Ovary (tissue), 9 donors: Measurements from ENCODE around the gene PGGHG. TPM values are rescaled to one million over a fixed set of nuclear protein-coding genes. Genes with fewer than 3 reads are reported as not detected.

Experiments used
- DNase-seq, 5 donors: peaks; one replicate each; pipeline ENCODE4 v3.0.0-alpha.2; 2019 to 2020
- H3K27ac ChIP-seq, 2 donors: fragments of 200-600 bp; one replicate each; pipeline versions ENCODE4 v1.5.1 to v1.8.0; 2019 to 2022
- H3K27me3 ChIP-seq: fragments of 200-600 bp; one replicate; pipeline ENCODE4 v1.8.0; 2022
- H3K36me3 ChIP-seq: fragments of 200-600 bp; sonication (generic); one replicate; pipeline ENCODE4 v1.5.1; 2019
- H3K4me1 ChIP-seq: one replicate; pipeline ENCODE4 v1.8.1; 2013; ENCODE audit warnings: mild to moderate bottlenecking, moderate library complexity; ENCODE audit not compliant: insufficient read depth
- H3K4me3 ChIP-seq: fragments of 200-600 bp; sonication (generic); one replicate; pipeline ENCODE4 v1.5.1; 2017
- H3K9me3 ChIP-seq, 2 donors: fragments of 200-600 bp in 1 of 2; sonication (generic) in 1 of 2; one replicate each; pipeline versions ENCODE4 v1.5.1 to v1.8.1; 2013 to 2019; ENCODE audit warnings: mild to moderate bottlenecking in 1 of 2, moderate library complexity in 1 of 2
- CTCF ChIP-seq, 3 donors: fragments of 450-650 bp in 2 of 3; fragments of 200-600 bp in 1 of 3; IDR thresholded peaks; one replicate each; pipeline versions ENCODE4 v1.5.1 to v1.8.0; 2016 to 2022; ENCODE audit warnings: antibody characterized with exemption in 3 of 3, mild to moderate bottlenecking in 1 of 3
- EP300 ChIP-seq: sonication (generic); formaldehyde crosslinking; IDR thresholded peaks from one replicate; pipeline ENCODE4 v1.6.1; 2017; ENCODE audit warnings: antibody characterized with exemption
- POLR2A ChIP-seq: fragments of 450-650 bp; IDR thresholded peaks from one replicate; pipeline ENCODE4 v1.6.1; 2017; ENCODE audit warnings: antibody characterized with exemption, mild to moderate bottlenecking, moderate library complexity
- WGBS, 3 donors: extraction: QIAGEN DNeasy Blood & Tissue Kit in 1 of 3; methylation state at CpG; one replicate each; pipeline versions ENCODE4 v1.1.5 to v1.1.7; 2013 to 2017; 5-methylcytosine and 5-hydroxymethylcytosine counted together
- intact Hi-C, 4 donors: fragments of 100-400 bp; cut with DNase I; formaldehyde crosslinking; loops; one replicate each; pipeline versions ENCODE4 v1.11.0 to v1.15.1; 2022 to 2023
- polyA plus RNA-seq, 2 donors: library from polyadenylated mRNA; stranded (reverse); fragments of 200-250 nt in 1 of 2; fragments of 350-450 nt in 1 of 2; fragmentation: Illumina TruSeq in 1 of 2; extraction: RNeasy Lipid Tissue Mini Kit (QIAGEN cat#74804) in 1 of 2; gene quantifications; one replicate each; pipeline ENCODE4 v1.2.3, GENCODE V29; 2013 to 2014
- total RNA-seq, 7 donors: library from RNA; depleted of rRNA in 2 of 7; stranded (reverse); fragments of >200 nt in 2 of 7; fragmentation: NEBNext Ultra II Directional in 3 of 7; extraction: Animal tissue kit (Norgen Biotek cat#: 25700) in 3 of 7; gene quantifications; one replicate each; pipeline versions ENCODE4 v1.1.0 to v1.2.4, GENCODE V29; 2016 to 2023
- donor health status: DM: no; HTN: no; CAD: no; lungs with moderate emphysema.
- donor health status: DM: no; HTN: no; CAD: no.
- donor health status: Bipolar disorder and iron deficiency.
- donor health status: DM: yes; HTN: yes; CAD: no.
- donor health status: DM: no; HTN: no; CAD: no.
- donor health status: DM: yes; HTN: yes; CAD: no.

PGGHG gene
- total and polyA plus RNA-seq, 9 donors: 0.25 to 21.3 (median 9.3) TPM

GRCh38 chr11:252666-253065 is 36.3 kb upstream of the PGGHG start:
- no peak overlapping the region for H3K27ac ChIP-seq
- H3K36me3 ChIP-seq: no peaks in the 10 kb centered on the region
- H3K9me3 ChIP-seq: no peaks in the 10 kb centered on the region
- WGBS, 3 donors: 74 to 81% (median 80%) methylated on average over 8 of the region's 8 CpGs
- intact Hi-C loops: no loop called here
- DNase-seq: no peak
- no peak for TF ChIP-seq CTCF (IDR thresholded peaks at IDR 0.05)
- TF ChIP-seq POLR2A: no peak
- TF ChIP-seq EP300: no peak
- no peak overlapping the region for H3K4me3 ChIP-seq
- no peaks in the 10 kb centered on the region for H3K4me1 ChIP-seq
- H3K27me3 ChIP-seq: no peaks in the 10 kb centered on the region

GRCh38 chr11:253160-253885 is 35.6 kb upstream of the PGGHG start:
- no peaks in the 10 kb centered on the region for H3K36me3 ChIP-seq
- H3K4me3 ChIP-seq: no peak overlapping the region
- intact Hi-C loops: no loop called here
- WGBS, 3 donors: 65 to 71% (median 68%) methylated on average over 13 of the region's 13 CpGs
- no peaks in the 10 kb centered on the region for H3K27me3 ChIP-seq
- H3K27ac ChIP-seq: no peak overlapping the region
- H3K4me1 ChIP-seq: no peaks in the 10 kb centered on the region
- no peak for DNase-seq
- H3K9me3 ChIP-seq: no peaks in the 10 kb centered on the region
- TF ChIP-seq EP300 (no peak), CTCF (IDR thresholded peaks at IDR 0.05) (no peak), POLR2A (no peak)

- H3K4me1 ChIP-seq: no peaks in the 10 kb centered on the region
- 73 to 82% (median 78%) methylated on average over 5 of the region's 5 CpGs for WGBS, 3 donors
- TF ChIP-seq EP300 (no peak), POLR2A (no peak), CTCF (IDR thresholded peaks at IDR 0.05) (no peak)
- intact Hi-C loops: no loop called here
- H3K27me3 ChIP-seq: no peaks in the 10 kb centered on the region
- no peak overlapping the region for H3K4me3 ChIP-seq
- no peaks in the 10 kb centered on the region for H3K36me3 ChIP-seq
- no peak for DNase-seq
- H3K27ac ChIP-seq: no peak overlapping the region
- H3K9me3 ChIP-seq: no peaks in the 10 kb centered on the region
Measured at GRCh38 chr11:253886-254270, 35.0 kb upstream of the PGGHG start.

GRCh38 chr11:255176-255575 is 33.8 kb upstream of the PGGHG start:
- Histone ChIP-seq H3K4me1 (no peaks in the 10 kb centered on the region), H3K27ac (no peak overlapping the region), H3K4me3 (no peak overlapping the region), H3K9me3 (no peaks in the 10 kb centered on the region), H3K27me3 (no peaks in the 10 kb centered on the region), H3K36me3 (no peaks in the 10 kb centered on the region)
- no peak for TF ChIP-seq EP300
- TF ChIP-seq CTCF (IDR thresholded peaks at IDR 0.05): no peak
- no peak for TF ChIP-seq POLR2A
- DNase-seq: no peak
- 55 to 66% (median 57%) methylated on average over 3 of the region's 3 CpGs for WGBS, 3 donors
- intact Hi-C loops: no loop called here
